ENCODE measurements around the gene RPS2. TPM values are rescaled to one million over a fixed set of nuclear protein-coding genes. Genes with fewer than 3 reads are reported as not detected.
"Not testable (repeated sequence)": the region's sequence is repeated elsewhere in the genome, so short reads cannot be mapped to it uniquely, and the experiment has no call there.

Gene RPS2
- polyA plus RNA-seq (ENCODE audit: insufficient read length): 3,719 TPM

DNA sequence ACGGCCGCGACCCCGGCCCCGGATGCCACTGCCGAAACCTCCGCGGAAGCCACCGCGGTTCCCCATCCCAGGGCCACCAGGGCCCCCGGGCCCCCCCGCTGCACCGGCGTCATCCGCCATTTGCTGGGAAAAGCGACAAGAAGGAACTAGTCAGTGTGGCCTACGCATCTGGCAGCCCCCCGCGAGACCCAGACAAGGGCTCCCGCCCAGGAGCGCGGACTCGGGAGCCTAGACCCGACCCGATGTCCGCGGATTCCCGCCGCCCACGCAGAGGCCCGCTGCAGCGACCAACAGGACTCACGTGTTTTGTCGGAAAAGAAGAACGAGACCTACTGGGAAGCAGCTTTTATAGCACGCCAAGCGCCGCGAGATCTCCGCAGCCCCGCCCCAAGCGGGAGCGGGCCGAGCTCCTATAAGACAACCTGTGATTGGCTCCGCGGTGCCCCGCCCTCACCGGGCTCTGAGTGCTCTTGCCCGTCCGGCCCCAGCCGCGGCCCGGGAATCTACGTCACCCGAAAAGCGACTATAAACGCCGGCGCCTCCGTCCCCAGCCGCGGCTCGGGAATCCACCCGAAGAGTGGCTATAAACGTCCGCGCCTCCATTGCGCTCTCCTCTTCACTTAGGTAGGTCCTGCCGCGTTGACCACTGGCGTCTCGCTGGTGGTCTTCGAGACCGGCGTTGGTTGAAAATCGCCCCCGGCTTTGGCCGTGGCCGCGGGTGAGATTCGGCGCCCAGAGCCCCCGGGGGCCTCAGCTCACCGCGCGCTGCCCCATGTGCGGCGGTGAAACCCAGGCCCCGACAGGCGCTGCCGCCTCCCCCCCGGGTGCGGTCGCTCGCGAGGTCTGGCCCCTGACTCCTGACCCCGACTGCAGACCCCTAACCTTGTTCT lies at the start of gene RPS2:
Gene RPS2, minus strand, starts transcription at position 321 of the 890 bp plus-strand sequence. Its CDS starts 201 bp downstream, at position 120.
- DNase-seq: peak; percentile 99

DNA sequence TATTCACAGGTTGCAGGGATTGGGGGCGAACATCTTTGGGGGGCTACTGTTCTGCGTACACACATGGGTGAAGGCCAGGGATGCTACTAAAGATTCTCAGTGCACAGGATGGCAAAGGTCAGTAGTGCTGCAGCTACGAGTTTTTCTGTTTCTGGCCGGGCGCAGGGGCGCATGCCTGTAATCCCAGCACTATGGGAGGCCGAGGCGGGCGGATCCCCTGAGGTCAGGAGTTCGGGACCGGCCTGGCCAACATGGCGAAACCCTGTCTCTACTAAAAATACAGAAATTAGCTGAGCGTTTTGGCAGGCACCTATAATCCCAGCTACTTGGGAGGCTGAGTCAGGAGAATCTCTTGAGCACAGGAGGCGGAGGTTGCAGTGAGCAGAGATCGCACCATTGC lies 48.9 kb upstream of the RPS2 start:
- DNase-seq: no peak

DNA sequence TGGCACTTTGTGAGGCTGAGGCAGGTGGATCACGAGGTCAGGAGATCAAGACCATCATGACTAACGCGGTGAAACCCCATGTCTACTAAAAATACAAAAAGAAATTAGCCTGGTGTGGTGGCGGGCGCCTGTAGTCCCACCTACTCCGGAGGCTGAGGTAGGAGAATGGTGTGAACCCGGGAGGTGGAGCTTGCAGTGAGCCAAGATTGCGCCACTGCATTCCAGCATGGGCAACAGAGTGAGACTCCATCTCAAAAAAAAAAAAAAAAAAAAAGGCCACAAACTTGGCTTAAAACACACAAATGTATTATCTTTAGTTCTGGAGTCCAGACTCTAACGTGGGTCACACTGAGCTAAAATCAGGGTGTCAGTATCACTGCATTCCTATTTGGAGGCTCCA lies 47.1 kb upstream of the RPS2 start:
- DNase-seq: not testable (repeated sequence)

DNA sequence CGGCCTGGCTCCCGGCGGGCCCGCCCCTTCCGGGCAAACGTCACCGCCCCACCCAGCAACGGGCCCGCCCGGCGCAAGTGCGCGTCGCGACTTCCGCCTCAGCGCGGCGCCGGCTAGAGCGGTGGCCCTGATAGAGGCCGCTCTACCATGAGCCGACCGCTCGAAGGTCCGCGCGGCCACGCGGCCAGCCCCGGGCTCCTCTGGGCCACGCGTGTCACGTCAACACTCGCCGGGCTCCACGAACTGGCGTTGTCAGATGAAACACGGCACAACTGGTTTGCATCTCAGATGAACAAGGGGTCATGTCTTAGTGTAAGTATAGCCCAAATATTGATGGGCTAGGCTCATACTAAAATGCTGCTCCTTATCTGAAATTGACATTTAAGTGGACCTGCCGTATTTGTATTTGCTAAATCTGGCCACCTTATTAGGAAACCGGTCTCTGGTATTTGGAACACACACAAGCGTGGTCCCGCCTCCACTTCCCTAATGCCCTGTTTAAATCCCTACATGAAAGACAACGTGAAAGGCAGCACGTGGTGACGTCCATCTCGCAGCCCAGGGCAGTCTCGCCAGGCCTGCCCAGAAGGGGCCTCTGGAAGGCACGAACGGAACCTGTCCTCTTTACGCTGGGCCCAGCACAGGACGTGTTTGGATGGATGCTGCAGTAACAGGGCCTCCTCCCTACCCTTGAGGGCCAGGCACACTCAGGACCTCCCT lies 45.3 kb upstream of the RPS2 start, which contains the start of gene ZNF598:
Gene ZNF598, minus strand, starts transcription at position 31 of the 720 bp plus-strand sequence.
- peak; percentile 91 for DNase-seq

DNA sequence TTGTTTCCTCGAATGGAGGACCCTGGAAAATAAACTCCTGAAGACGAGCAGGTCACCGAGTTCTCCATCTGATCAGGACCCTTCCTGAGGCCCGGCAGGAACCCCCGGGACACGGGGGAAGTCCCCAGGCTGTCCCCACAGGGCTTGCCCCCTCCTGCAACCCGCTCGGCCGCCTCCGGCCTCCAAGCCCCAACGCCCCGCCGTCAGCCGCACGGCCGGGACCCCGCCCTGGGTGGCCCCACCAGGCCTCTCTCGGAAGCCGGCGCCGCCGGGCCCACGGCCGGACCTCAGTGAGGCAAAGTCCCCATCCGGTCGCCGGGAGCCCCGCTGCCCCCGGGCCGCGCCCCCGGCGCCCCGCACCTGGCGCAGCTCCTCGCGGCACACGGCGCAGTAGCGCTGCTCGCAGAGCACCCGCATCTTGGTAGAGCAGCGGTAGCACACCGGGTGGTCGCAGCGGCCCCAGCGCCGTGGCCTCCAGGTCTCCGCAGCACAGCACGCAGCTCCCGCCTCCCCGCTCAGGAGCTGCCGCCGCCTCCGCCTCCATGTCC lies 44.6 kb upstream of the RPS2 start:
- DNase-seq: no peak

DNA sequence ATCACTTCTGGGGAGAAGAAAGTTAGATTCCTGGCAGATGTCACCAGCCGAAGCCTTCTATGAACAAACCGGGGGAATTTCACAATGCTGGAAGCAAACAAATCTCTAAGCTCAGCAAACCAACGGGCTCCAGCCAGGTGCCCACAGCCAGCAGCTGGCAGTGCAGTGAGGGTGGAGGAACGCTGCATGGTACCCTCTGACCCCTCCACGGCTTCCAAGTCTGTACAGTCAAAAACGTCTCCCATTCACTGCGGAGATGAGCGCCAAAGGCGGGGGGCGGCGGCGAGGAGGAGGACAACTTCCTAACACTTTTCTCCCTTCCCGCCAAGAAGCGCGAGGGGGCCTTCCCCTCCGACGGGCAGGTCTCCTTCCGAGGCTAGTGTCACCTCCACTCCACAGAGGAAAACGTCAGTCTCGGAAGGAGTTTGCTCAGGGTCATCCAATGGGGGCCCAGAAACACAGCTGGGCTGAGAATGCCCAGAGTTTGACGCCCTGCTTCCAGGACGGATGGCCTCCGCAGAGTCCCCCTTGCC lies 44.1 kb upstream of the RPS2 start:
- no peak for DNase-seq

DNA sequence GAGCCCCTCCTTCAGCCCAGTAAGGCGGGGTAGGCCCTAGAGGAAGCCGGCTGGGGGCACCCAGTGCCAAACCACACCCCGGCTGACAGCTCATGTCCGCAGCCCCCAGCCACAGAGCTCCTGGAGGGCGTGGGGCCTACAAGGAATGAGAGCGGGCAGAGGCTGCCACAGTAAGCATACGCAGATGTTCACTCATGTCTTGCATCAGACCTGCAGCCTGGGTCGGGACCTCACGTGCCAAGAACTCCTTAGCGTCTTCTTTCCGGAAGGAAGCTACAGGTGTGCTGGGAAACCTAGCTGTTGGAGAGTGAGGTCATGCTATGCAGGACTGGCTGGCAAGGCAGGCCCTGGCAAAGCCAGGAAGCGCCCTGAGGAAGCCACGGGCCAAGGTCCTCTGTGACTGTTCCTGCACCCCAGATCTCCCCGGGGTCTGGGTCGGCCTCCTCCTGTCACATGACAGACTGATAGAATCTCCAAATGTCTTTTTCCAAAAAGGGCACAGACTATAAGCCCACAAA lies 43.4 kb upstream of the RPS2 start:
- DNase-seq: no peak

DNA sequence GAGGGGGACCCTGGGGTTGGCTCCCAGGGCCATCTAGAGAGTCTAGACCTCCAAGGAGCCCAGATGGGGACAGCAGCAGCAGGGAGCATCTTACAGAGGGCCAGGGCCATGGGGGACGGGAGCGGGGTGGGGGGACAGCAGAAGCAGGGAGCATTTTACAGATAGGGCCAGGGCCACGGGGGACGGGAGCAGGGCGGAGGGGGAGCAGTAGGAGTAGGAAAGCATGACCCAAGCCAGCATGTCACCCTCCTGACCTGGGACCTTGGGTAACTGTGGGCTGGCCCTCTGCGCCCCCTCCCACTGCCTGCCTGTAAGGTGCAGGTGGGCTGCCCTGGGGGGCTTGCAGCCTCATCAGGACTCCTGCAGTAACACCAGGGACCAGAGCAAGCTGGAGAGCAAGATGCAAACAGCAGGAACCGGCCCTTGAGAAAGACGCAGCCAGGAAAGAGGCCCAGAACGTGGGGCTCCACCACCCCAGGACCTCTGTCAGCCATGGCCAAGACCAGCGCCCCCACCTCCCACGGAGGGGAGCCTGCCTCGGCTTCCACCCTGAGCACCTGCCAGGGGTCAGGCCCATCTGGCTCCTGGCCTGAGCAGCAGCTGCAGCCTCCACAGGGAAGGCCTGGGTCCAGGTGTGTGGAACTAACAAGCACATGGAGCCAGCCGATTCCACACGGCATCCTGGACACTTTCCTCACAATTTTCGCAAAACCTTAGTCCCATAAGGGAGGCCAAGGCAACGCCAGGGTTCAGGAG lies 42.6 kb upstream of the RPS2 start:
- no peak for DNase-seq

DNA sequence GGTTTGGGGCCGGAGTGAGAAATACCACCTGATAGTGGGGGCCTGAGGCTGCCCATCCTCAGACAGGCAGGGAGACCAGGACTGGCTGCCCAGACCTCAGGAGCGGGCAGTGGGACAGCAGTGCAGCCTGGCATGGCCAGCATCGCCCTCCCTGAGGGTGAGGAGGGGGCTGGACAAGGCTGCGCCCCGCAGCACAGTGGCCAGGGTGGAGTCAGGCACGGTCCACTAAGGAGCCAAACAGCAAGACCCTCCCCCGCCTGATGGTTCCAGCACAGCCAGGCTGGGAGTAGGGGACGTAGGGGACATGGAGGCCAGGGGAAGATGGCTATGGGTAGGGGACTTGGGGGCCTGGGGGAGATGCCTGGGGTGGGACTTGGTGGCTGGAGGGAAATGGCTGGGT lies 41.7 kb upstream of the RPS2 start:
- DNase-seq: no peak

DNA sequence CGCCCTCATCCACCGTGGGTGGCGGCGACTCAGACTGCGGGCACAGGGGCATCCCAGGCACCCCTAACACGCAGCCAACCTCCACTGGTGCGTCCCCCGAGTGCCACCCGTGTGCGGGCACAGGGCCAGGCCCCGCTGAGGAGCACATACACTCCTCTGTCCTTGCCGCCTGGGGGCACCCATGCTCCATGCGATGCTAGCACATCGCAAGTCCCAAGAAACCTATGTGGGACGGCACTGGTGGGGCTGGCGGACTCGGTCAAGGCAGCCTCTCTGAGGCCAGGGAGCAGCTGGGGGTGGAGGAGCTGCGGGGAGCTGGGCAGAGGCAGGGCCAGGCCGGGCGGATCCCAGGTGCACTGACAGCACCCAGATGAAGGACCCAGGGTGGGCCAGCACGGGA lies 41.0 kb upstream of the RPS2 start:
- no peak for DNase-seq

DNA sequence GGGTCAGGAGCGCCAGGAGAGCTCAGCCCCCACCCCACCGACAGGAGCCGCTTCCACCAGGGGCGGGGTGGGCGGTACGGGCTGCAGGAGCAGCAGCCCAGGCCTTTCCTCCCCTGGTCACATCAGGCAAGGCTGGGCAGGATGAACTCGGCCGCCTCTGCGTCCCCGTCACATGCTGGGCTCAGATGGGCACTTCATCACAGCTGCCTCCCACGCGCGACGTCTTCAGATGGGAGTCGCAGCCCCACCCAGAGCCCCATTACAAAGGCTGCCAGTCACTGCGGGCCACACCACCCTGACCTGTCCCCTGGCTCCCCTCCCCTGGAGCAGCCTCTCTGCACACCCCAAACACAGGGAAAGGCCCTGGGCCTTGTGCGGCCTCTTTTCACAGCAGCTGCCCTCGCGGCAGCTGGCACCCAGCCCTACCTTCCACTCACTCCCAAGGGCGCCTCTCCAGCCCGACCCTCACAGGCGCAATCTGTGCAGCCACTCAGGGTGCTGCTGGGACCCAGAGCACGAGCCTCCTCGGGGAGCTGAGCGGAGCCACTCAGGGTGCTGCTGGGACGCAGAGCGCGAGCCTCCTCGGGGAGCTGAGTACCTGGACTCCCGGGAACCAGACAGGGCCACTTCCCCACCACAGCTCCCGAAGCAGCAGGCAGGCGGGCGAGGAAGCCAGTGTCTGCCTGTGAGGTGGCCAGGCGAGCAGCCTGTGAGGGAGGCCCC lies 40.3 kb upstream of the RPS2 start:
- DNase-seq: no peak

DNA sequence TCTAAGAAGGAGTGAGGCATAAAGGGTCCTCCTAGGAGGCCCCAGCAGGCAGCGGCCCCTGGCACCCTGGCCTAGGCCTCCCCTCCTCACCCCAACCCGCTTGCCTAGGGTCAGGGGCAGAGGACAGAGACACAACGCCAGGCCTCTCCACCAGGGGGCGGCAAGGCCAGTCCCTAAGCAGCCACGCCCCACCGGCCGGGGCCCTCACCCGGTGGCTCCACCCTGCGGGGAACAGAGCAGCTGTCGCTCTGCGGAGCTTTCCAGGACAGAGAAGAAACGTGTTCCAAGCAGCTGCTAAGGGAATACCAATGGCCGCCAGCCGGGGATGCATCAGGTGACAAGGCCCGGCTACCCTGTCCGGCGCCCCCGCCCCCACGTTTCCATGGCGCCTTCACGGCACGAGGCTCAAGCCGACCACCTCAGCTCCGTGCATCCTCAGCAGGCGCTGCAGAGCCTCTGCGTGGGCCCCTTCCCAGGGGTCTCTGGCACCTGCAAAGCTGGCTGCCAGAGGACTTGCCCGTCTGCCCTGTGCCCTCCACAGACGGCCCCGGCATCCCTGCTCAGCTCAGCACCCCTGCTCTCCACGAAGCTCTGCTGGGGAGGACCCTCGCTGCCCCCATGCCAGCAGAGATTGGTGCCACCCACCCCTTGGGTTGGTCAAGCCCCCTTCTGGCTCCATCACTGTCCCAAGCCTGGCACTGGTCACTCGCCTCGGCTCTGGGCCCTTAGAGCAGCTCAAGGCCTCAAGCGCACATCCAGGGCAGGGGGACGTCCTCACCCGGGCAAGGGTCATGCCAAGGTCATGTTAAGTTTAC lies 39.4 kb upstream of the RPS2 start:
- peak; percentile 86 for DNase-seq

DNA sequence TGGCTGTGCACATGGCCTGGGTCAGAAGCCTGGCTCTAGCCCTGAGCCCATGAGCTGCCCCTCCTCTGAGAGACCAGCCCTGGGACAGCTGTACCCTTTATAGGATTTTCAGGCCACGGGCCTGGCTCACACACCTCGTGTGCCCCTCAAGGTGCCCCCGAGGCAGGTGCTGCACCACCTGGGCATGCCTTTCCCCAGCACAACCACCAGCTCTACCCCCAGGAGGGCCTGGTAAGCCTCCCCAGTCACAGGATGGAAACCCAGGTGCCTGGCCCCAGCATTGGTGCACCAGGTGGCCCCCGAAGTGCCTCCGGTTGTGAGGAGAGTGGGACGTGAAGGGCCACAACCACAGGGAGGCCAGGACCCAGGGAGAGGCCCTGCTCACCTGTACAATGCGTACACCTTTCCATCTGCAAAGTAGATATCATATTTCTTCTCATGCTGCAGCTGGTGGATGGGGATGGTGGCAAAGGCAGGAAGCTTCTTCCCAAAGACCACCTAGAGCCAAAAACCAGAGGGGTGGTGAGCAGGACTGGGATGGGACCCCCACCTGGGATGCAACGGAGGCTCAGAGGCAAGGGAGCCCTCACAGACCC lies 38.7 kb upstream of the RPS2 start:
- DNase-seq: no peak

DNA sequence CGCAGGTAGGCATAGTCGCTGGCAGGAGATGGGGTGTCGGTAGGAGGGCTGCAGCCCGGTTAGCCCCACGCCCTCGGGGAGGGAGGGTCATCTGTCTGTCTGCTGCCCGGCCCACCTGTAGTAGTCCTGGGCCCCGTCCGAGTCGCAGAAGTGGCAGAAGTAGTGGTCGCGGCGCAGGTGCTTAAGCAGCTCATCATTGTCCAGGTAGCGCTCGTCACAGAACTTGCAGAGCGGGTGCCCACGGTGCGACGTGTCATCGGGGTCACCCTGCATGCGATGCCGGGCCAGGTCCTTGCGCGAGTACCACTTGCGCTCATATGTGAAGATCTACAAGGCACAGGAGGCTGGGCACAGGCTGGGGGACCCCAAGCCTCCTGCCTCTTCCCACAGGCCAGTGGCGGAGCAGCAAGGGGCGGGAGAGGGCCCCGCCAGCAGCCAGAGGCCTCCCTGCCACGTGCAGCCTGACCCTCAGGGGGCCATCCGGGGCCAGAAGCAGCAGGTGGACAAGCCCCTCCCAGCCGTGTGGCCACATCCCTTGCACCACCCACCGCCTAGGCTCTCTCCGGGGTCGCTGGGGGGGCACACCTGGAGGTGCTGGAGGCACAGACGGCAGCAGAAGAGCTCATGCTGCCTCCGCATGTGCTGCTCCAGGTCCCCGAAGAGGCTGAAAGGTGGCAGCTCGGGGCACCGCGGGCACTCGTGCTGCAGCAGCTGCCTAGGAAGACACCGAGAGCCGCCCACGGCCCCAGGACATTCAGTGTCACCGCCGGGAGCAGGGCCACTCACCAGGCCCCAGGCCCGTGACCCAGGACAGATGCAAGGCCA lies 38.0 kb upstream of the RPS2 start:
- no peak for DNase-seq

DNA sequence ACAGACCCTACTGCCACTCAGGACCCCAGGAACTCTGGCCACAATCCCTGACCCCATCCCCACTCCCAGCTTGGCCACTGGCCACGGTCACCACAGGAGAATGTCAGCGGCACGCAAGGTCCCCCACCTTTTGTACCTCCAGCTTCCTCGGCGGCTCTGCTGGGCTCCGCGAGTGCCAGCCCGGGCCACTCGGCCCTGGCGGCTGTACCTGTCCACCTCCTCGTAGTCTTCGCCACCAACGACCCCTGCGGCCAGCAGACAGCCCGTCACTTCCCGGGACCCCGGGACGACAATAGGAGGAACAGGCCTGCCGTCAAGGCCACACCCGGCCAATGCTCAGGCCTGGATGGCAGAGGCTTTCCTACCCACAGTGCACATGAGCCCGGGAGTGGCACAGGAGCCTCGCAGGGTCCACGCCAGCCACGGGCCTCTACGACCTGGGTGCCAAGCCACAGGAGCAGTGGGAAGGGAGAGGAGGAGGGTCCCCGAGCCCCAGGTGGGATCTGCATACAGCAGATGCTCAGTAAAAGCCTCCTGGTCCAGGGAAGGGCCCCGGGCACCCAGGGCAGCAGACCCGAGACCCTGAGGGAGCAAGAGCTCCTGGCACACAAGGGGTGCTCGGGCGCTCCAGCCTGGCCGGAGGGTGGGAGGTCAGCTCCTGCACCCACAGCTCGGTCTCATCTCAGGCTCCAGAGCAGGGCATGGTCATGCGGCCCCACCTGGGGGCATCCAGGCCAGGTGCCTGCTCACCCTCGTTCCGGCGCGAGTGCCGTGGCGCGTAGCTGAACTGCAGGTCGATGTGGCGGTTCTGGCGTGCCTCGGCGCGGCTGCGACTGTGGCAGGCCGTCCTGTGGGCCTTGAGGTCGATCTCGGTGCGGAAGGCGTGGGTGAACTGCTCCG lies 37.1 kb upstream of the RPS2 start:
- no peak for DNase-seq

DNA sequence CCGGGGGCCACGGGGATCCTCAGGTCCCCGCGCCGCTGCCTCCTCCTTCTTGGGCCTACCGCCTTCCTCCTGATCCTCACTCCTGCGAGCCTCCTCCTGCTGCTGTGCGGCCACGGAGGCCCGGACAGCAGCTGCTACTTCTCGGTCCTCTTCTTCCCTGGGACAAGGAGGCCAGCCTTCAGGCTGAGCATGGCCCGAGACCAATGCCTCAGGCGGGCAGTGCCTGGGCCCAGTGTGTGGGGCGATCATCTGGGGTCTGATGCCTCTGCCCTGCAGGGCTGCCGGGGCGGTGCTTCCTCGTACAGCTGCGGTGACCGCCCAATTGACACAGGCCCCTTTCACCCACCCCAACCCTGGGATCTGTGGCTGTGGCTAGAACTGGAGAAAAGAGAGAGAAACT lies 36.4 kb upstream of the RPS2 start:
- DNase-seq: no peak

DNA sequence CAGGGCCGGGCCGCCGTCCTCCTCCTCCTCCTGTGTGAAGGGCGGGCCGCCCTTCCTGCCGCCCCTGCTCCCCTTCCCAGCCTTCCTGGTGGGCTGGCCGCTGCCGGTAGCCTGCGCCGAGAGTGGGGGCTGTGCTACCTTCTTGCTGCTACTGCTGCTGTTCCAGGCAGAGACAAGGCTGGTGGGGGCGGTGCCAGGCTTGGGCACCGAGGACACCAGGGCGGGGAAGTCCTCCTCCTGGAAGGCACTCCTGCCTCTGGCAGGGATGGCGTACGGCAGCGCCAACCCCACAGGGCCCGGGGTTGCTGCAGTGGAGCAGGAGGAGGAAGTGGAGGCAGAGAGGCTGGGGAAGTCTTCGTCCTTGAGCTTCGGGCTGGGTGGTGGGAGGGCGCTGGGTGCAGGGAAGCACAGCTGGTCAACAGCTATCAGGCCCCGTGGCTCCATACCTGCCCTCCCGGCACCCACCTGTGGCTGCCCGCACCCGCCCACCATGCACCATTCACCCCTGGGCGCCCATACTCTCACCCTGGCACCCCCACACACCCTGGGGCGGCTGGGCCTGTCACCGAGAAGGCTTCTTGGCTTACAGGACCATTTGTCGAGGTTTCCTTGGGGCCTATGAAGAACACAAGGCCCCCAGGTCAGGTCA lies 35.4 kb upstream of the RPS2 start:
- no peak for DNase-seq
